ENCODE results near the gene ELMO2. TPM values are rescaled to one million over a fixed set of nuclear protein-coding genes. Genes with fewer than 3 reads are reported as not detected.

Gene ELMO2, protein sequence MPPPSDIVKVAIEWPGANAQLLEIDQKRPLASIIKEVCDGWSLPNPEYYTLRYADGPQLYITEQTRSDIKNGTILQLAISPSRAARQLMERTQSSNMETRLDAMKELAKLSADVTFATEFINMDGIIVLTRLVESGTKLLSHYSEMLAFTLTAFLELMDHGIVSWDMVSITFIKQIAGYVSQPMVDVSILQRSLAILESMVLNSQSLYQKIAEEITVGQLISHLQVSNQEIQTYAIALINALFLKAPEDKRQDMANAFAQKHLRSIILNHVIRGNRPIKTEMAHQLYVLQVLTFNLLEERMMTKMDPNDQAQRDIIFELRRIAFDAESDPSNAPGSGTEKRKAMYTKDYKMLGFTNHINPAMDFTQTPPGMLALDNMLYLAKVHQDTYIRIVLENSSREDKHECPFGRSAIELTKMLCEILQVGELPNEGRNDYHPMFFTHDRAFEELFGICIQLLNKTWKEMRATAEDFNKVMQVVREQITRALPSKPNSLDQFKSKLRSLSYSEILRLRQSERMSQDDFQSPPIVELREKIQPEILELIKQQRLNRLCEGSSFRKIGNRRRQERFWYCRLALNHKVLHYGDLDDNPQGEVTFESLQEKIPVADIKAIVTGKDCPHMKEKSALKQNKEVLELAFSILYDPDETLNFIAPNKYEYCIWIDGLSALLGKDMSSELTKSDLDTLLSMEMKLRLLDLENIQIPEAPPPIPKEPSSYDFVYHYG
- 35.0 TPM for total RNA-seq
- long read RNA-seq, transcript ELMO2-201 (22 exons, 3,669 nt), result major isoform, 17 of 52 reads
- long read RNA-seq, partial matches to known transcripts, result 4 of 52 reads
- long read RNA-seq, other reads (novel, unspliced or antisense), result 27 of 52 reads

DNA sequence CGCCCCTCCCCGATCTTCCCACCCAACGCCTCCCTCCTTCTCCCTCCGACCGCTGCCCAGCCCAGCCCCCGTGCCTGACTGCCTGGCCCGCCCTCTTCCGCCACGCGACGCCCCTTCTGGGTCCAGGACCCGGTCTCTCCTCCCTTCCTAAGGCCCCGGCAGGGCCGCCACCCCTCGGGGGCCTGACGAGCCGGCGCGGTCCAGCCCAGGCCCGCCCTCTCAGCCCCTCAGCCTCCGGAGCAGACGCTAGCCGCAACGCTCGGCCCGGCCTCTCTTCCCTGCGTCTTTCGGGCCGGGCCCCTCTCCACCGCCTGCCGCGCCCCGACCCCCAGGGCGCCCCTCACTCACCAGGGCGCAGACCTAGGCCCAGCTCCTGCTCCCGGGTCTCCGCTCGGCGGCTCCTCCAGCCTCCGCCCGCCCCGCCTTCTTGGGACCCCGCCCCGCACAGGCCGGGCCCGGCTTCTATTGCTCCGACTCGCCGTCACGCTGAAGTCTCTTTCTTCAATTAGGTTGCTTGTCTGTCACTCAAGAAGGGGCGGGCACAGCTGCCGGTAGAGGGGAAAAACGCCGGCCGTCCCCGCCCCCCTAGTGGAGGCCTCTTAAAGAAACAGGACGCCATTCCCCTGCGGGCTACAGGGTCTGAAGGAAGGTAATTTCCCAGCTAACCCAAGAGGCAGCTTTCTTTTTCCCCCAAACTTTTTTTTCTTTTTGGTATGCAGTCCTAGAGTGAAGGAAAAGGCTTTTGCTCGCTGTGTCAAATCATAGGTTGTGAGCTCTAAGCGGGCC lies at the start of gene ELMO2:
Gene ELMO2, minus strand, starts transcription at position 416 of the 786 bp plus-strand sequence. CDS start 12,133 bp downstream, outside the sequence.
- intact Hi-C loops (cut with DNase I), result loop anchor here (2.0 kb wide), 1 partner anchor 42 kb away; no protein-coding TSS in a partner anchor
- DNase-seq (ENCODE audit: low spot score), result peak; percentile 99

DNA sequence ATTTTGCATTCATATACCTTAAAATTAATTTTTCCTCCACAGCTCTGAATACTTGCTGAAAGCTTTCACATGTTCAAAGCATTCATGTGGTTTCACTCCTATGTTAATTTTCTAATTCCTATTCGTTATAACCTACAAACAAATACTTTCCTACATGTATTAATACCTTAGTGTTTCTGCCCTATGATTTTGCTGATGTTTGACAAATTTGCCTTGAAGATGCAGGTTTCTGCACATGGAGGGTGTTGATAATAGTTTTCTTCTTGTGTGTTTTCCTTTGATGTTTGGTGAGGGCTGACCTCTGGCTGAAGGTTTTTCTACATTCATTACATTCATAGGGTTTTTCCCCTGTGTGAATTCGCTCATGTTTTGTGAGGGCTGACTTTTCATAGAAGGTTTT lies 49.3 kb upstream of the ELMO2 start:
- intact Hi-C loops (cut with DNase I), result no loop called here
- no peak for DNase-seq (ENCODE audit: low spot score)

DNA sequence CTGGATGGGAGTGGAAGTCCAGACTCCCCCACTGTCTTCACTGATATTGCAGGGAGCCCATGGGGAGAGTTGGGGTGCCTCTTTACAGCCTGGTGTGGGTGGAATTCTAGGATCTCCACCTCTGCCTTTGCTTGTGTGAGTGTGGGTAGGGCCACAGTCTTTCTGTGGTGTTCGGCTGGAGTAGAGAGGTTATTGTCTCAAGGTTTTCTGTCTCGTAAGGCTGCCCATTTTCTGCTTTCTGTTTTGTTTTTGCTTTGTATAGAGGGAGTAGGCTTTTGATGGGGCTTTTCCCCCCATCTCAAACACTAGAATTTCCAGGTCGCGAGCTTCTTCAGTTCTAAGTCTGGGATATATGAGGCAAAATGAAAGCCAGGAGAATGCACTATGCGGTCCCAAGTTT lies 40.4 kb upstream of the ELMO2 start:
- DNase-seq (ENCODE audit: low spot score), result no peak
- intact Hi-C loops (cut with DNase I), result no loop called here

- intact Hi-C loops (cut with DNase I), result no loop called here
- no peak for DNase-seq (ENCODE audit: low spot score)
These were observed 33.4 kb upstream of the ELMO2 start for GRCh38 chr20:46439837-46440236.

- no peak for DNase-seq (ENCODE audit: low spot score)
- intact Hi-C loops (cut with DNase I), result no loop called here
These were observed 31.8 kb upstream of the ELMO2 start for GRCh38 chr20:46438156-46438750.

DNA sequence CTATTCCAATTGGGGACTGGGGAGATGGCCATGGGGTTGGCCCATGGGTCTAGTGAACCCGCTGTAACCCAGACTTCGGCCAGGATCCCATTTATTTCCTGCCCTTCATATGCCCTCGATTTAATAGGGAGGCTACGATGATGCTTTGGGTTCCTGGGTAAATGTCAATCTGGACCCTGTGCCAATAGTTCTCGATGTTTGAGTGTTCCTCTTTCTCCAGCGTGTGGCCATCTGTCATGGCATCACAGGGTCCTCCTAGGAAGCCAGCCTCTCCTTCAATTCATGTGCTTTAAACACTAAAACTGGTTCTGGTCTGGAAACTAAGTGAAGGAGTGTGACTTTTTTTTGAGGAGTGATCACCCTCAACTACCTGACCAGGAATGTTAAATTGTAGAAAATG lies 28.7 kb upstream of the ELMO2 start:
- intact Hi-C loops (cut with DNase I), result no loop called here
- no peak for DNase-seq (ENCODE audit: low spot score)

DNA sequence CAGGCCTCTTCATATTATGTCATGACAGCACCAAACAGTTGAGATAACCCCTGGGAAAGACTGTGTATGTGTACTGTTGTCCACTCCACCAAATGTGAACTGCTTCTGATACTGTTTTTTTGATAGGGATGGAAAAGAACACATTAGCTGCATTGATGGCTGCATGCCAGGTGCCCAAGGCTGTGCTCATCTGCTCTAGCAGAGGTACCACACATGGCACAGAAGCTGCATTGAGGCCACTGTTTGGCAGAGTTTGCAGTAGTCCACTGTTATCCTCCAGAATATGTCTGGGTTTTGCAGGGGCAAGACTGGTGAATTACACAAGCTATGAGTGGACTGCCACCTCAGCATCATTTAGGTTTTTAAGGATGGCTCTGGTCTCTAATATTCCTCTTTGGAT lies 28.2 kb upstream of the ELMO2 start:
- intact Hi-C loops (cut with DNase I), result no loop called here
- DNase-seq (ENCODE audit: low spot score), result no peak

- DNase-seq (ENCODE audit: low spot score), result no peak
- intact Hi-C loops (cut with DNase I), result no loop called here
These were observed 26.6 kb upstream of the ELMO2 start for GRCh38 chr20:46433051-46433450.

GRCh38 chr20:46430921-46431712 lies 24.7 kb upstream of the ELMO2 start:
- DNase-seq (ENCODE audit: low spot score), result no peak
- intact Hi-C loops (cut with DNase I), result no loop called here

GRCh38 chr20:46427384-46427783 lies 21.0 kb upstream of the ELMO2 start:
- intact Hi-C loops (cut with DNase I), result no loop called here
- no peak for DNase-seq (ENCODE audit: low spot score)

DNA sequence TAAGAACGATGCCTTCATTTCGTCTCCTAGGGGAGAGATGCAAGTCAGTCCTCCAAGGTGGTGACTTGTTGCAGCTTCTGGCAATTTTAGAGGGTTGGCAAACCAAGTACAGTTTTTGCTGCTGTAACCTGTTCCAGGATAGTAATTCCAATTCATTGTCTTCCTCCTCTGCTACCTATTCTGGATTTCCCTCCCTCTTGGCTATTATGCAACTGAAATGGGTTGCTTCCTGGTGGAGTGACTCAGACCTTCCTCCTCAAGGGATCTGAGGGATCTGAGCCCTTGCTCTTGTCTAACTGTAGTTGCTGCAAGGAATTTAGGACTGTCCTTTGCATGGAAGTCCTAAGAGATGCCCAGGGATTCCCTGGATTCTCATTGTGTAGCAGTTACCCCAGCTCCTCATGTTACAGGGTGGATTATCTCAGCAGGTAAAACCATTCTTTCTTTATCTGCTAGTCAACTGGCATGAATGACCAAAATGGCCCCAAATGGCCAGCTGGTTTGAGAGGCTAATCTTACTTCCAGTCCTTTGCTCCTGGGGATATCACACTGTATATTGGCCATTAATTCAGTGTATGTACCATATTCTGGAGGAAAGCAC lies 17.6 kb upstream of the ELMO2 start:
- intact Hi-C loops (cut with DNase I), result no loop called here
- DNase-seq (ENCODE audit: low spot score), result no peak

DNA sequence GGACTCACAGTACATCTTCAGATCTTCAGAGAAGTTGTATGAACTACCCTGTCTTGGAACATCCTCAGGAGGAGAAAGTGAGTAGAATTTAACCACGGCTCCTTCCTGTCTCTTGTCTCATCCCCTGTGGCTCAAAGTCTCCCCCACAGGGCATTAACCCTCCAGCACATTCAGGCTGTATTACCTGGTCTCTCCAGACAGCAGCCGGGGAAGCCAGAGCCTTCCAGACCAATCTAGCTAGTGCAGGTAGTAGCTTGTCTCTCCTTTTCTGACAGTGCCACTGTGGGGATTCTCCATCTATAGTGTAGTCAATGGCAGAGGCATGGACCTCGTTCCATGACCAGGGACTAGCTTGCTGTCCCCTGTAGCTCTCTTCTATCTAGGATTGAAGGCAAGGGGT lies 16.9 kb upstream of the ELMO2 start:
- DNase-seq (ENCODE audit: low spot score), result no peak
- intact Hi-C loops (cut with DNase I), result no loop called here

DNA sequence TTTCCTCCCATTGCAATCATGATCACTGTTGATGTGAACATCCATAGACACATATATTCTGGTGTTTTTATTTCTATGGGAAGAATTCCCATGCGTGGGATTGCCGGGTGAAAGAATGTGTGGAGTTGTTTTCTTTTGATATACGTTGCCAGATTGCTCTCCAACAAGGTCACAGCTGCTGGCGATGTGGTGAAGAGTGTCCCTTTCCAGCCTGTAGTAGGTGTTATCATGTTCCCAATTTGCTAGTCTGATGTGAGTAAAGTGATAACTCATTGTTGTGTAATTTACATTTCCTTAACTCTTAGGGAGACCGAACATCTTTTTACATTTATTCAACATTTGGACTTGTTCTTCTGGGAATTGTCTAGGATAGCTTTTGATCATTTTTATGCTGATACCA lies 14.5 kb upstream of the ELMO2 start:
- intact Hi-C loops (cut with DNase I), result no loop called here
- DNase-seq (ENCODE audit: low spot score), result no peak

DNA sequence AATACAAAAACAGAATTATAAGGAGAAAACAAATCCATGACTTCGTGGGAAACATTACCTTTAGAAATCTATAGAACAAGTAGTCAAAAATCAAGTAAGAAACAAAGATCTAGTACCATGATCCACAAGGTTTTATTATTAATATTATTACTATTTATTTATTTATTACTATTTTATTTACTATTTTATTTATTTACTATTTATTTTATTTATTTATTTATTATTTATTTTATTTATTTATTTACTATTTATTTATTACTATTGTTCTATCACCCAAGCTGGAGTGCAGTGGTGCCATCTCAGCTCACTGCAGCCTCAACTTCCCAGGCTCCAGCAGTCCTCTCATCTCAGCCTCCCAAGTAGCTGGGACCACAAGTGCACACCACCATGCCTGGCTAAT lies 13.5 kb upstream of the ELMO2 start:
- intact Hi-C loops (cut with DNase I), result no loop called here
- DNase-seq (ENCODE audit: low spot score), result no peak

DNA sequence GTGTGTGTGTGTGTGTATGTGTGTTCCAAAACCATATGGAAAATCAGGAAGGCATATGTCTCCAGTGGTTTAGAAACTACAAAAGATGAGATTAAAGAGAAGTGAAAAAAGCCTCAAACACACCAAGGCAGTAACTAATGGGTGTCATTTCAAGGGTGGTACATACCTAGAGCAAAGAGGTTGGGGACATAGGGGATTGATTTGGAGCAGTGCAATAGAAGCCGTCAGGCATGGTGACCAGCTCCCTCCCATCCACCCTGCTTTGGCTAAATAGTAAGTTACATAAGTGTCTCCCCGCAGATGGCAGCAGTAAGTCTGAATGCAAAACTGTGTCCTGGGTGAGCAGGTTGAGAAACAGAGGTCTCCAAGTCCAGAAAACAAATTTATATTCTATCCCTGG lies 10.4 kb upstream of the ELMO2 start:
- DNase-seq (ENCODE audit: low spot score), result no peak
- intact Hi-C loops (cut with DNase I), result no loop called here

GRCh38 chr20:46416421-46416820 lies 10.0 kb upstream of the ELMO2 start:
- DNase-seq (ENCODE audit: low spot score), result no peak
- intact Hi-C loops (cut with DNase I), result no loop called here

DNA sequence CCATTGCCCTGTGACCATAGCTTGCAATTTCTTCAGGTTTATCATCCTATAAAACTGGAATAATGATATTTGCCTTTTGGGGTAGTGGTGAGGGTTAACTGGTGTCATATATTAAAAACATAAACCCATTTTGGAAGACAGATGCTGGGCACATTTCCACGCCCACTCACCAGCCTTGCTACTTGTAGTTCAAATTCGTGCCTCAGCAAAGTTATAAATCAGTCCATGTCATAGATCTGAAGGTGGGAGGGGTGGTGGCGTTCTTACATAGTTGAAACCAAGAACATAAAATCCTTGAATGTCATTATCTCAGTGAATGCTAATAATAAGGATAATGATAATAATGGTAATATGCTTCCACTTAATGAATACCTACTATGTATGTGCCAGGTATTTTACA lies 9.4 kb upstream of the ELMO2 start:
- intact Hi-C loops (cut with DNase I), result no loop called here

DNA sequence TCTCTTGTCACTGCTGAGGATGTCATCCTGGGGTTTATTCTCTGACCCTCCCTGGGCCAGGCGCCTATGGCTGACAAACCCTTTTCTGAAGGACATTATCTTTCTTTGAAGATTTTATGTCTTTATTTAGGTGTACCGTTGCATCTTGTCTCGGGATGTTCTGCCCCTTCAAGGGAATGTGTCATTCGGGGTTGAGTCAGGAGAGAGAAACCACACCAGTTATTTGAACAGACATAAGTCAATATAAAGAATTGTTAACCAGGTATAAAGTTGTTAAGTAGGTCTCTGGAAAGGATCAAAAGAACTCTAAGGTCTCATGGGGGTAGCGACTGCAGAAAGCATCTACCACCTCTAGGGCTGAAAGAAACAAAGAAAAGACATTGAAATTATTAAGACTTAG lies 8.2 kb upstream of the ELMO2 start:
- intact Hi-C loops (cut with DNase I), result no loop called here
- no peak for DNase-seq (ENCODE audit: low spot score)

More for the DNA sequence above, 9.4 kb upstream of the ELMO2 start:
- no peak for DNase-seq (ENCODE audit: low spot score)

DNA sequence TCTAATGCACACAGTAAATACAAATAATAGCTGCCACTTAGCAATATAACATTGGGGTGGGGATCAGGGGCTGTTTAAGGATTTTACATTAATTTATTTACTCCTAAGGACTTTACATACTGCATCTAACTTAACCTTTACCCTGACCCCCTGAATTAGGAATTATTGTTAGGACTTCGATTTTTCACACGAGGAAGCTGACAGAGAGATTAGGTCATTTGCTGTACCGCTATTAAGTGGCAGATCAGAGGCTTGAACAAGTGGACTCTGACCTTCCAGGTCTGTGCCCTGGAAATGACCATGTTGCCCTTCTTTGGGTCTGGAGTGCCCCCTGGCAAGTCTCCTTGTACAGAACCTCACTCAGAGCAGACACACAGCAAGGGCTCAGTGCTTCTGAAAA lies 5.2 kb upstream of the ELMO2 start:
- intact Hi-C loops (cut with DNase I), result no loop called here
- no peak for DNase-seq (ENCODE audit: low spot score)
